Kidney epithelial cell (primary cell): ENCODE measurements around the gene ZNF532. TPM values are rescaled to one million over a fixed set of nuclear protein-coding genes. Genes with fewer than 3 reads are reported as not detected.

Source experiments
- DNase-seq: peaks from one replicate; pipeline ENCODE4 v3.0.0-alpha.2; 2010; ENCODE audit warnings: low read depth
- H3K27me3 ChIP-seq: 2 replicates; pipeline ENCODE4 v1.6.0; 2011; ENCODE audit warnings: low read length; ENCODE audit not compliant: control insufficient read depth, insufficient read depth
- H3K36me3 ChIP-seq: 2 replicates; pipeline ENCODE4 v1.5.1; 2011; ENCODE audit warnings: low read length; ENCODE audit not compliant: control insufficient read depth, insufficient read depth
- H3K4me3 ChIP-seq: 2 replicates; pipeline ENCODE4 v1.5.1; 2011; ENCODE audit warnings: low read depth, mild to moderate bottlenecking, control low read depth, low read length
- total RNA-seq: library from RNA; depleted of rRNA; stranded (reverse); fragments of >200 nt; gene quantifications from 2 replicates; pipeline ENCODE4 v1.2.3, GENCODE V29; 2015
- TF ChIP-seq, protein P1 (sequence below): IDR thresholded peaks from 2 replicates; pipeline ENCODE4 v1.5.1; 2011; ENCODE audit warnings: mild to moderate bottlenecking, moderate library complexity, low read length, control low read depth, inconsistent platforms; ENCODE audit not compliant: insufficient read depth, poor library complexity, severe bottlenecking

Gene ZNF532
- total RNA-seq, 1 donor from 2014 or later = 89.5 TPM

DNA sequence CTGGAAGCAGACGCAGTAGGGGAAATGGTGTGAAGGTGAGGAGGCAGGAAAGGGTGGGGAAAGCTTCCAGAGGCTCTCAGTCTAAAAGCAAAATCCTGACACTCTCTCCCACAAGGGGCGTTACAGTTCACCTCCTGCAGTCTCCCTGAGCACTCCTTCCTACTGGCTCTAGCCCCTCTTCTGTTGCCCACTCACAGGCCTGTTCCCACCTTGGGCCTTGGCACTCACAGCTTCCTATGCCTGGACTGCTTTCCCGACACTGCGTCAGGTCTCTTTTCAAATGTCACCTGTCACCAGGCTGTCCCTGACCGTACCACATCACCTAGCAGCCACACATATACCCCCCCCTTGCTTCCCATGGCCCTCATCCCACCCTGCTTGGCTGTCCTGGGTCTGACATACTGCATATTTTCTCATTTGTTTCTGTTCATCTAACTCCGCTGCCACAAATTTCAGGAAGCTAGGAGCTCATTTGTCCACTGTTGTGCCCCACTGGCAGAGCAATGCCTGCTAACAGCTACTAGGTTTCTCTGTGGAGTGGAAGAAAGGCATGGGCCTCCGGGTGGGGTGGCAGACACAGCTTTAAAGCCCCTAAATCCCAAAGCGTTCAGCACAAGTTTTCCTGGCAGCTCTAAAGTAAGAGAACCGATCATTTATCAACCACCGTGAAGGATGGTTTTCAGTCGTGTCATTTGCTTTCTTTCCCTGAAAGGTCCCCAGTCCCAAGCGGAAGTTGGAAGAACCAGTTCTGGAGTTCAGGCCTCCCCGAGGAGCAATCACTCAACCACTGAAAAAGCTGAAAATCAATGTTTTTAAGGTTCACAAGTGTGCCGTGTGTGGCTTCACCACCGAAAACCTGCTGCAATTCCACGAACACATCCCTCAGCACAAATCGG lies 118.8 kb downstream of the ZNF532 start:
- Histone ChIP-seq H3K4me3 (no peak overlapping the region), H3K27me3 (no peaks in the 10 kb centered on the region), H3K36me3 (no peaks in the 10 kb centered on the region)
- TF ChIP-seq, protein P1, sequence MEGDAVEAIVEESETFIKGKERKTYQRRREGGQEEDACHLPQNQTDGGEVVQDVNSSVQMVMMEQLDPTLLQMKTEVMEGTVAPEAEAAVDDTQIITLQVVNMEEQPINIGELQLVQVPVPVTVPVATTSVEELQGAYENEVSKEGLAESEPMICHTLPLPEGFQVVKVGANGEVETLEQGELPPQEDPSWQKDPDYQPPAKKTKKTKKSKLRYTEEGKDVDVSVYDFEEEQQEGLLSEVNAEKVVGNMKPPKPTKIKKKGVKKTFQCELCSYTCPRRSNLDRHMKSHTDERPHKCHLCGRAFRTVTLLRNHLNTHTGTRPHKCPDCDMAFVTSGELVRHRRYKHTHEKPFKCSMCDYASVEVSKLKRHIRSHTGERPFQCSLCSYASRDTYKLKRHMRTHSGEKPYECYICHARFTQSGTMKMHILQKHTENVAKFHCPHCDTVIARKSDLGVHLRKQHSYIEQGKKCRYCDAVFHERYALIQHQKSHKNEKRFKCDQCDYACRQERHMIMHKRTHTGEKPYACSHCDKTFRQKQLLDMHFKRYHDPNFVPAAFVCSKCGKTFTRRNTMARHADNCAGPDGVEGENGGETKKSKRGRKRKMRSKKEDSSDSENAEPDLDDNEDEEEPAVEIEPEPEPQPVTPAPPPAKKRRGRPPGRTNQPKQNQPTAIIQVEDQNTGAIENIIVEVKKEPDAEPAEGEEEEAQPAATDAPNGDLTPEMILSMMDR = no peak
- DNase-seq = no peak

DNA sequence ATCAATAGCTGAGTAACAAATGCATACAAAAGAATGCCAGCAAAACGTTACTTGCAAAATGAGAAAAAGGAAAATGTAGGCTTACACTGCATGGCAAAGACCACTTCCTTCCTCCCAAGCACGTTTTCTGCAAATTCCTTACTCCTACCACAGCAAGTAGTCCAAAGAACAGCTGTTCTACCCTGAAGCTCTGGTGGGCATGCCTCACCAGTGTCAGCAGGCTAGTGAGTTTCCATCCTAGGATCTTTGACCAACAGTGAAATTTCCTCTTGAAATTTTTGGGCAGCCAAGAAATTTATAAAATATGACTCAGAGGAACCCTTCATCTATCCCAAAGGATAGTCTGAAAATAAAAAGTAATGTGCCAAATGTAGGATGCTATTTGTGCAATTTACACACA lies 123.9 kb downstream of the ZNF532 start:
- H3K36me3 ChIP-seq = no peaks in the 10 kb centered on the region
- H3K27me3 ChIP-seq = no peaks in the 10 kb centered on the region
- H3K4me3 ChIP-seq = no peak overlapping the region
- TF ChIP-seq, protein P1 = no peak
- DNase-seq = no peak

DNA sequence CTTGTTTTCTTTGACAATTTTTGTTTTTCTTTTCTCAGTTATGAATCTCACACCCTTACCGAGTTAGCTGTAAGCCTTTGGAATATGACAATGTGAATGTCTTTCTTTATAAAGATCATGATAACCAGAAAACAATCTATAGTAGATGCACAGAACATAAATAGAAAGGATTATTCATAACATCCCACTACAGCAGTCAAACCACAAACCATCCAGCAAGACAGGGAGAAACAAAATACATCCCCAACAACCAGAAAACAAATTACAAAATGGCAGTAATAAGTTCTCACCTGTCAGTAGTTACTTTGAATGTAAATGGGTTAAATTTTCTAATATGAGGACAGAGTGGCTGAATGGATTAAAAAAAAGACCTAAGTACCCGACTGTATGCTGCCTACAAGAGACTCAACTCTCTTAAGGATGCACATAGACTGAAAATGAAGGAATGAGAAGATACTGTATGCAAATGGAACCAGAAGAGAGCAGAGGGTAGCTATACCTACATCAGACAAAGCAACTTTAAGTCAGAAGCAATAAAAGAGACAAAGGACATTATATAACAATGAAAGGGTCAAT lies 124.6 kb downstream of the ZNF532 start:
- Histone ChIP-seq H3K4me3 (no peak overlapping the region), H3K27me3 (no peaks in the 10 kb centered on the region), H3K36me3 (no peaks in the 10 kb centered on the region)
- no peak for DNase-seq
- TF ChIP-seq, protein P1 = no peak

DNA sequence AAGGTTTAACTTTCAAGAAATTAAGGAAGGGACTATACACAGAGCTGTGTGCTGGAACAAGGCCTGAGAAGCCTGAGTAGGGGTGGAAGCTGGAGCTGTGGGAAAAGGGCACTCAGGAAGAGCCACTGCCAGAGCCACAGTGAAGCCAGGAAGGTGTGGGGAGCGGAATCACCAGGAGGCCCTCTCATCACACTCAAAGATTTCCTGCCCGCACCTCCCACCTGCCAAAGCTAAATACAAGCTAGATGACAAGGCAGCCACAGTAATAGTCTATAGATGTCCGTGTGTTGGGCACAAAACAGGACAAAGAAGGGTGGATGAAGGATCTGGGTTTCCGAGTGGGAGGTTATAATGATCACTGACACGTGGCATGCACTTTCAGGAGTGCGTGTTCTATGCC lies 126.0 kb downstream of the ZNF532 start:
- Histone ChIP-seq H3K4me3 (no peak overlapping the region), H3K36me3 (no peaks in the 10 kb centered on the region), H3K27me3 (no peaks in the 10 kb centered on the region)
- TF ChIP-seq, protein P1 = no peak
- DNase-seq = no peak

DNA sequence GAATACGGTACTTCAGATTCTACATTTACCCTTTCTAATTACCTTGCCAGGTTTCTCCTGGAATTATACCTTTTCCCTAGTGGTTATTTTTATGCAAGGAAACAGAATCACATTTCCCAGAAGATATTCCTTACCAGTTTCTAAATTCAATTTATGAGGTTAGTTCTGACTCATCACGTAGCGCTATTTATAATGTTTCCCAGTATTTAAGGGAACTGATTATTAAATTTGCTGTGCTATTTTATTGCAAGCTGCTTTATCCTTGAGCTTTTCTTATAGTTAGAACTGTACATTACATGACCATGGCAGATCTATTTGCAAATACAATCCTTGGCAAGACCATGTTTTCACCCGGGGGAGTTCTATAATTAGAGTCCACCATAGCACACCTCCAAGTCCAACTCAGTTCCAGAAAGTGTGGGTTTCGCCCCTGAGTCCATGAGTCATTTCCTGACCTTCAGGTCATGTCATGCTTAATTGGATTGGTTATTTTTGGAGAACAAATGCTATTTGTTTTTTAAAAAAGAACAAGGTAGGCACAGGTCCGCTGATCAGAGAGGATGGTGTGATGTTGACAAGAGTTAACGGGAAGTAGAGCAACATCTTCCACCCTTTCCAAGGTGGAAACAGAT lies 126.6 kb downstream of the ZNF532 start:
- no peaks in the 10 kb centered on the region for H3K36me3 ChIP-seq
- no peaks in the 10 kb centered on the region for H3K27me3 ChIP-seq
- no peak for DNase-seq
- H3K4me3 ChIP-seq = no peak overlapping the region
- TF ChIP-seq, protein P1 = no peak
